HepG2 (cell line): ENCODE results near the gene SLC2A10. TPM values are rescaled to one million over a fixed set of nuclear protein-coding genes. Genes with fewer than 3 reads are reported as not detected.

ENCODE experiments used
- DNMT3B ChIP-seq: conservative IDR thresholded peaks from 2 replicates; pipeline ENCODE4 v1.6.1; 2016; ENCODE audit warnings: missing biosample characterization, control low read depth
- GATAD2A ChIP-seq: IDR thresholded peaks from 2 replicates; pipeline ENCODE4 v1.6.1; 2016
- HNRNPUL1 ChIP-seq: fragments of 200-400 bp; formaldehyde crosslinking; IDR thresholded peaks from 2 replicates; pipeline ENCODE4 v1.6.1; 2017; ENCODE audit warnings: low read depth, mild to moderate bottlenecking, low read length, moderate library complexity
- IKZF4 ChIP-seq: sonication (generic); formaldehyde crosslinking; IDR thresholded peaks from 2 replicates; pipeline ENCODE4 v1.5.1; 2020; ENCODE audit warnings: borderline replicate concordance, mild to moderate bottlenecking, low read depth, missing genetic modification reagents; ENCODE audit errors: not compliant biosample characterization
- IRF2 ChIP-seq: IDR thresholded peaks from 2 replicates; pipeline ENCODE4 v1.6.1; 2018; ENCODE audit warnings: missing genetic modification reagents, missing compliant biosample characterization
- PCBP1 ChIP-seq: fragments of 200-400 bp; formaldehyde crosslinking; IDR thresholded peaks from 2 replicates; pipeline ENCODE4 v1.6.1; 2017; ENCODE audit warnings: mild to moderate bottlenecking, low read depth, low read length, borderline replicate concordance
- SNAI1 ChIP-seq: sonication (generic); formaldehyde crosslinking; IDR thresholded peaks from 2 replicates; pipeline ENCODE4 v1.5.0; 2020; ENCODE audit warnings: mild to moderate bottlenecking, missing genetic modification reagents, borderline replicate concordance
- STAT5B ChIP-seq: sonication (generic); formaldehyde crosslinking; IDR thresholded peaks from 2 replicates; pipeline ENCODE4 v1.4.0; 2020; ENCODE audit warnings: missing genetic modification reagents
- TP53 ChIP-seq: sonication (generic); formaldehyde crosslinking; conservative IDR thresholded peaks from 2 replicates; pipeline ENCODE4 v1.4.0; 2020; ENCODE audit warnings: missing genetic modification reagents
- ZBTB1 ChIP-seq: sonication (generic); formaldehyde crosslinking; IDR thresholded peaks from 2 replicates; pipeline ENCODE4 v1.4.0; 2020; ENCODE audit warnings: missing genetic modification reagents, borderline replicate concordance
- ZNF124 ChIP-seq: sonication (generic); formaldehyde crosslinking; IDR thresholded peaks from 2 replicates; pipeline ENCODE4 v1.4.0; 2020; ENCODE audit warnings: missing genetic modification reagents
- ZNF292 ChIP-seq: sonication (generic); formaldehyde crosslinking; IDR thresholded peaks from 2 replicates; pipeline ENCODE4 v1.8.1; 2022; ENCODE audit warnings: mild to moderate bottlenecking, low read depth, missing genetic modification reagents, borderline replicate concordance
- ZNF33A ChIP-seq: sonication (generic); formaldehyde crosslinking; IDR thresholded peaks from 2 replicates; pipeline ENCODE4 v1.5.1; 2020; ENCODE audit warnings: missing genetic modification reagents, mild to moderate bottlenecking, moderate library complexity, borderline replicate concordance
- ZNF720 ChIP-seq: sonication (generic); formaldehyde crosslinking; IDR thresholded peaks from 2 replicates; pipeline ENCODE4 v1.4.0; 2020; ENCODE audit warnings: missing genetic modification reagents
- polyA plus RNA-seq, 8 experiments: library from polyadenylated mRNA; depleted of rRNA in 3 of 8; stranded (reverse) in 7 of 8; unstranded in 1 of 8; fragments of >200 nt; fragmentation: Illumina TruSeq in 4 of 8; extraction: Trizol in 4 of 8; gene quantifications; 2 replicates each; pipeline versions ENCODE4 v1.2.1 to v1.2.3, GENCODE V29; 2011 to 2016; ENCODE audit warnings: low read depth in 4 of 8, missing spikeins in 1 of 8, mixed read lengths in 1 of 8; ENCODE audit not compliant: insufficient read depth in 1 of 8
- total RNA-seq, 5 experiments: library from RNA; depleted of rRNA; stranded (reverse); fragments of >200 nt; fragmentation: Illumina TruSeq; extraction: Trizol; gene quantifications; 2 replicates each; pipeline ENCODE4 v1.2.3, GENCODE V29; 2016; ENCODE audit warnings: low read depth in 1 of 5
- TF ChIP-seq, protein P1 (sequence below): sonication (generic); formaldehyde crosslinking; IDR thresholded peaks from 2 replicates; pipeline ENCODE4 v1.4.0; 2020; ENCODE audit warnings: missing genetic modification reagents, mild to moderate bottlenecking, borderline replicate concordance
- TF ChIP-seq, protein P2 (sequence below): sonication (generic); formaldehyde crosslinking; IDR thresholded peaks from 2 replicates; pipeline ENCODE4 v1.5.0; 2020; ENCODE audit warnings: missing genetic modification reagents
- TF ChIP-seq, protein P3 (sequence below): IDR thresholded peaks from 2 replicates; pipeline ENCODE4 v1.6.1; 2016
- TF ChIP-seq, protein P4 (sequence below): sonication (generic); formaldehyde crosslinking; IDR thresholded peaks from 2 replicates; pipeline ENCODE4 v1.5.0; 2020; ENCODE audit warnings: mild to moderate bottlenecking, missing genetic modification reagents, moderate library complexity
- TF ChIP-seq, protein P5 (sequence below): sonication (generic); formaldehyde crosslinking; IDR thresholded peaks from 2 replicates; pipeline ENCODE4 v1.8.0; 2022; ENCODE audit warnings: missing genetic modification reagents, mild to moderate bottlenecking, borderline replicate concordance
- TF ChIP-seq, protein P6 (sequence below): sonication (generic); formaldehyde crosslinking; IDR thresholded peaks from 2 replicates; pipeline ENCODE4 v1.4.0; 2020; ENCODE audit warnings: missing genetic modification reagents

The SLC2A10 gene
- total and polyA plus RNA-seq, 2 of the 13 experiments (the other 11 are each of a cell fraction or from before 2014, with no cell fraction given): 16.0 to 18.4 TPM

DNA sequence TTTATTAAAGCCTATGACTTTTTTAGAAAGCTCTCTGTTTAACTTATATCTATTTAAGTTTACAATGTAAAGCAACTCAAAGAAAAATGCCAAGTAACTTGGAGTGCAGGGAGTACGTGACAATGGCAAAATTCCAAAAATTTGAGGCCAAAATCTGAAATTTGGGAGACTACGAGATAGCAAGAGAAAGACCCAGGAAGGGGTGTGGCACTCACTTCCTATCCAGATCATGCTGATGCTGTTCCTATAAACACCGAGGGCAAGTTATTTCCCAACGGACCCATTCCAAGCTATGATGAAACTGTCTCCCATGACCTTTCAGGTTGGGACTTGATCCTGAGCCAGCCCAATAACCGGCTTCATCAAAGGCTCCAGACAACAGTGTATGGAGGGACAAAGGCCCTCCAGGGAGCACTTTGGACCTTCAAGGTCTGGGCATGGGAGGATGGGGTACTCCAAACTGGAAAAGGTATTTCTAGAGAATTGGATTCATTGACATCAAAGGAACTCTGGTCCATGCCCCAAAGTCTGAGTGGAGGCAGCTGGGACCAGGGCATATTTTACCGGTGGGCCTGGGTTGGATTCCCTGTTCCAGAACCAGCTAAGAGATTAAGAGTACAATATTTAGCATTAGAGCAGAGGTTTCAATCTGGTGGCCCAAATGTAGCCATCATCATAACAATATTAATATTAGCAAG lies 42.5 kb upstream of the SLC2A10 start (continued):
- TF ChIP-seq, protein P1, sequence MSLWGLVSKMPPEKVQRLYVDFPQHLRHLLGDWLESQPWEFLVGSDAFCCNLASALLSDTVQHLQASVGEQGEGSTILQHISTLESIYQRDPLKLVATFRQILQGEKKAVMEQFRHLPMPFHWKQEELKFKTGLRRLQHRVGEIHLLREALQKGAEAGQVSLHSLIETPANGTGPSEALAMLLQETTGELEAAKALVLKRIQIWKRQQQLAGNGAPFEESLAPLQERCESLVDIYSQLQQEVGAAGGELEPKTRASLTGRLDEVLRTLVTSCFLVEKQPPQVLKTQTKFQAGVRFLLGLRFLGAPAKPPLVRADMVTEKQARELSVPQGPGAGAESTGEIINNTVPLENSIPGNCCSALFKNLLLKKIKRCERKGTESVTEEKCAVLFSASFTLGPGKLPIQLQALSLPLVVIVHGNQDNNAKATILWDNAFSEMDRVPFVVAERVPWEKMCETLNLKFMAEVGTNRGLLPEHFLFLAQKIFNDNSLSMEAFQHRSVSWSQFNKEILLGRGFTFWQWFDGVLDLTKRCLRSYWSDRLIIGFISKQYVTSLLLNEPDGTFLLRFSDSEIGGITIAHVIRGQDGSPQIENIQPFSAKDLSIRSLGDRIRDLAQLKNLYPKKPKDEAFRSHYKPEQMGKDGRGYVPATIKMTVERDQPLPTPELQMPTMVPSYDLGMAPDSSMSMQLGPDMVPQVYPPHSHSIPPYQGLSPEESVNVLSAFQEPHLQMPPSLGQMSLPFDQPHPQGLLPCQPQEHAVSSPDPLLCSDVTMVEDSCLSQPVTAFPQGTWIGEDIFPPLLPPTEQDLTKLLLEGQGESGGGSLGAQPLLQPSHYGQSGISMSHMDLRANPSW: peak; percentile 99
- TF ChIP-seq DNMT3B (peak; percentile 97), ZNF124 (CRISPR knock-in tag) (peak; percentile 97), TP53 (peak; percentile 97), IRF2 (CRISPR knock-in tag) (peak; percentile 99), STAT5B (peak; percentile 88; the same call in 1 of the 2 replicates), GATAD2A (CRISPR knock-in tag) (peak; percentile 100), ZBTB1 (no peak; the same call in 1 of the 2 replicates), ZNF33A (CRISPR knock-in tag) (peak; percentile 94; the same call in 1 of the 2 replicates), ZNF292 (CRISPR knock-in tag) (peak; percentile 90; the same call in 1 of the 2 replicates), HNRNPUL1 (no peak), SNAI1 (CRISPR knock-in tag) (no peak; the same call in 1 of the 2 replicates), IKZF4 (peak; percentile 36), PCBP1 (no peak), ZNF720 (no peak; the same call in 1 of the 2 replicates)
- TF ChIP-seq, protein P2, sequence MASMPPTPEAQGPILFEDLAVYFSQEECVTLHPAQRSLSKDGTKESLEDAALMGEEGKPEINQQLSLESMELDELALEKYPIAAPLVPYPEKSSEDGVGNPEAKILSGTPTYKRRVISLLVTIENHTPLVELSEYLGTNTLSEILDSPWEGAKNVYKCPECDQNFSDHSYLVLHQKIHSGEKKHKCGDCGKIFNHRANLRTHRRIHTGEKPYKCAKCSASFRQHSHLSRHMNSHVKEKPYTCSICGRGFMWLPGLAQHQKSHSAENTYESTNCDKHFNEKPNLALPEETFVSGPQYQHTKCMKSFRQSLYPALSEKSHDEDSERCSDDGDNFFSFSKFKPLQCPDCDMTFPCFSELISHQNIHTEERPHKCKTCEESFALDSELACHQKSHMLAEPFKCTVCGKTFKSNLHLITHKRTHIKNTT (CRISPR knock-in tag): no peak
- TF ChIP-seq, protein P3, sequence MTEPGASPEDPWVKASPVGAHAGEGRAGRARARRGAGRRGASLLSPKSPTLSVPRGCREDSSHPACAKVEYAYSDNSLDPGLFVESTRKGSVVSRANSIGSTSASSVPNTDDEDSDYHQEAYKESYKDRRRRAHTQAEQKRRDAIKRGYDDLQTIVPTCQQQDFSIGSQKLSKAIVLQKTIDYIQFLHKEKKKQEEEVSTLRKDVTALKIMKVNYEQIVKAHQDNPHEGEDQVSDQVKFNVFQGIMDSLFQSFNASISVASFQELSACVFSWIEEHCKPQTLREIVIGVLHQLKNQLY (CRISPR knock-in tag): peak; percentile 98
- TF ChIP-seq, protein P4, sequence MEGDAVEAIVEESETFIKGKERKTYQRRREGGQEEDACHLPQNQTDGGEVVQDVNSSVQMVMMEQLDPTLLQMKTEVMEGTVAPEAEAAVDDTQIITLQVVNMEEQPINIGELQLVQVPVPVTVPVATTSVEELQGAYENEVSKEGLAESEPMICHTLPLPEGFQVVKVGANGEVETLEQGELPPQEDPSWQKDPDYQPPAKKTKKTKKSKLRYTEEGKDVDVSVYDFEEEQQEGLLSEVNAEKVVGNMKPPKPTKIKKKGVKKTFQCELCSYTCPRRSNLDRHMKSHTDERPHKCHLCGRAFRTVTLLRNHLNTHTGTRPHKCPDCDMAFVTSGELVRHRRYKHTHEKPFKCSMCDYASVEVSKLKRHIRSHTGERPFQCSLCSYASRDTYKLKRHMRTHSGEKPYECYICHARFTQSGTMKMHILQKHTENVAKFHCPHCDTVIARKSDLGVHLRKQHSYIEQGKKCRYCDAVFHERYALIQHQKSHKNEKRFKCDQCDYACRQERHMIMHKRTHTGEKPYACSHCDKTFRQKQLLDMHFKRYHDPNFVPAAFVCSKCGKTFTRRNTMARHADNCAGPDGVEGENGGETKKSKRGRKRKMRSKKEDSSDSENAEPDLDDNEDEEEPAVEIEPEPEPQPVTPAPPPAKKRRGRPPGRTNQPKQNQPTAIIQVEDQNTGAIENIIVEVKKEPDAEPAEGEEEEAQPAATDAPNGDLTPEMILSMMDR (CRISPR knock-in tag): no peak
- TF ChIP-seq, protein P5, sequence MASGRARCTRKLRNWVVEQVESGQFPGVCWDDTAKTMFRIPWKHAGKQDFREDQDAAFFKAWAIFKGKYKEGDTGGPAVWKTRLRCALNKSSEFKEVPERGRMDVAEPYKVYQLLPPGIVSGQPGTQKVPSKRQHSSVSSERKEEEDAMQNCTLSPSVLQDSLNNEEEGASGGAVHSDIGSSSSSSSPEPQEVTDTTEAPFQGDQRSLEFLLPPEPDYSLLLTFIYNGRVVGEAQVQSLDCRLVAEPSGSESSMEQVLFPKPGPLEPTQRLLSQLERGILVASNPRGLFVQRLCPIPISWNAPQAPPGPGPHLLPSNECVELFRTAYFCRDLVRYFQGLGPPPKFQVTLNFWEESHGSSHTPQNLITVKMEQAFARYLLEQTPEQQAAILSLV: peak; percentile 88; the same call in 1 of the 2 replicates
- TF ChIP-seq, protein P6, sequence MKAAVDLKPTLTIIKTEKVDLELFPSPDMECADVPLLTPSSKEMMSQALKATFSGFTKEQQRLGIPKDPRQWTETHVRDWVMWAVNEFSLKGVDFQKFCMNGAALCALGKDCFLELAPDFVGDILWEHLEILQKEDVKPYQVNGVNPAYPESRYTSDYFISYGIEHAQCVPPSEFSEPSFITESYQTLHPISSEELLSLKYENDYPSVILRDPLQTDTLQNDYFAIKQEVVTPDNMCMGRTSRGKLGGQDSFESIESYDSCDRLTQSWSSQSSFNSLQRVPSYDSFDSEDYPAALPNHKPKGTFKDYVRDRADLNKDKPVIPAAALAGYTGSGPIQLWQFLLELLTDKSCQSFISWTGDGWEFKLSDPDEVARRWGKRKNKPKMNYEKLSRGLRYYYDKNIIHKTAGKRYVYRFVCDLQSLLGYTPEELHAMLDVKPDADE (CRISPR knock-in tag): no peak
